Heart left ventricle (tissue), 16 donors: ENCODE data around the gene LOXHD1. TPM values are rescaled to one million over a fixed set of nuclear protein-coding genes. Genes with fewer than 3 reads are reported as not detected.
A peak's percentile ranks its signal among the peaks of the same experiment; 100 is the strongest.

Experiments
- ATAC-seq, 4 donors: fragments of 200-7000 bp; cut with Tn5 transposase; one replicate each; pipeline ENCODE4 v1.9.1; 2020 to 2022; ENCODE audit warnings: moderate library complexity in 4 of 4, mild to moderate bottlenecking in 3 of 4, moderate number of reproducible peaks in 1 of 4
- DNase-seq, 5 donors: peaks; one replicate each; pipeline ENCODE4 v3.0.0-alpha.2; 2020
- H3K27ac ChIP-seq, 12 donors: fragments of 200-600 bp; sonication (generic) in 4 of 12; one replicate each; pipeline versions ENCODE4 v1.5.0 to v1.8.0; 2016 to 2022; ENCODE audit warnings: mild to moderate bottlenecking in 2 of 12
- H3K27me3 ChIP-seq, 9 donors: fragments of 200-600 bp; sonication (generic) in 2 of 9; one replicate each; pipeline versions ENCODE4 v1.5.1 to v1.8.0; 2016 to 2022; ENCODE audit warnings: mild to moderate bottlenecking in 3 of 9
- H3K36me3 ChIP-seq, 9 donors: fragments of 200-600 bp; sonication (generic) in 2 of 9; one replicate each; pipeline versions ENCODE4 v1.5.0 to v1.8.0; 2018 to 2022; ENCODE audit warnings: mild to moderate bottlenecking in 2 of 9
- H3K4me1 ChIP-seq, 12 donors: fragments of 200-600 bp; sonication (generic) in 4 of 12; one replicate each; pipeline versions ENCODE4 v1.5.0 to v1.8.0; 2016 to 2022; ENCODE audit warnings: mild to moderate bottlenecking in 3 of 12
- H3K4me3 ChIP-seq, 12 donors: fragments of 200-600 bp; sonication (generic) in 4 of 12; one replicate each; pipeline versions ENCODE4 v1.5.0 to v1.8.0; 2017 to 2022; ENCODE audit warnings: mild to moderate bottlenecking in 9 of 12, moderate library complexity in 4 of 12
- H3K9me3 ChIP-seq, 12 donors: fragments of 200-600 bp; sonication (generic) in 4 of 12; one replicate each; pipeline versions ENCODE4 v1.5.0 to v1.8.0; 2016 to 2022; ENCODE audit warnings: mild to moderate bottlenecking in 1 of 12
- POLR2A ChIP-seq, 2 donors: fragments of 450-650 bp; IDR thresholded peaks; one replicate each; pipeline ENCODE4 v1.6.1; 2017; ENCODE audit warnings: antibody characterized with exemption in 2 of 2, mild to moderate bottlenecking in 2 of 2, moderate library complexity in 2 of 2
- WGBS, 4 donors: extraction: QIAGEN DNeasy Blood & Tissue Kit in 2 of 4; methylation state at CpG; one replicate each; pipeline versions ENCODE4 v1.1.5 to v1.1.7; 2013 to 2018; 5-methylcytosine and 5-hydroxymethylcytosine counted together
- intact Hi-C, 10 donors: fragments of 100-400 bp; cut with DNase I; formaldehyde crosslinking; loops; one replicate each; pipeline versions ENCODE4 v1.11.1 to v1.14.2; 2022
- polyA plus RNA-seq, 2 donors: library from polyadenylated mRNA; stranded (reverse); fragments of 200-250 nt; gene quantifications; one replicate each; pipeline ENCODE4 v1.2.3, GENCODE V29; 2013
- total RNA-seq, 9 donors: library from RNA; depleted of rRNA in 2 of 9; stranded (reverse); fragments of >200 nt in 2 of 9; fragmentation: NEBNext Ultra II Directional in 3 of 9; extraction: Animal tissue kit (Norgen Biotek cat#: 25700) in 3 of 9; gene quantifications; one replicate each; pipeline versions ENCODE4 v1.1.0 to v1.2.4, GENCODE V29; 2016 to 2023
- TF ChIP-seq, protein P1 (sequence below), 12 donors: fragments of 200-600 bp; sonication (generic) in 4 of 12; IDR thresholded peaks; one replicate each; pipeline versions ENCODE4 v1.5.0 to v1.8.0; 2018 to 2022; ENCODE audit warnings: antibody characterized with exemption in 12 of 12, mild to moderate bottlenecking in 5 of 12
- donor health status: ischemic (EF 13 %, LVEDD 7.1; RV severe dilation, severe dysfunction).
- donor health status: healthy with polysubstance abuse.
- donor health status: DM: no; HTN: yes; CAD: no.
- donor health status: DM: no; HTN: no; CAD: no.
- donor health status: ischemic (EF 25% LVEDD 6.9; RV normal size, moderate dysfunction).
- donor health status: ischemic (EF 25% LVEDD 5.7; RV mildly dilated, moderate dysfunction).
- donor health status: healthy.
- donor health status: DM: yes; HTN: yes; CAD: no.
- donor health status: ischemic (EF 35%, LVEDD 5.7; RV mildly dilated, moderate dysfunction).
- donor health status: nonischemic (EF 11% LVEDD 7.7; RV severe dilation, severe dysfunction).
- donor health status: DM: yes; HTN: yes; CAD: no.
- donor health status: PGD.
- donor health status: ischemic (EF 29% LVEDD 5.4; RV normal size, mild dysfunction).
- donor health status: nonischemic (EF 23%, LVEDD 6.1; RV moderate dilation, normal function).

The LOXHD1 gene
- total and polyA plus RNA-seq, 11 donors = 0.19 to 1.9 (median 0.54) TPM

GRCh38 chr18:46502444-46502843 lies 154.6 kb downstream of the LOXHD1 start:
- 29 to 35% (median 31%) methylated on average over 2 of the region's 2 CpGs for WGBS, 4 donors
- DNase-seq (no peak), ATAC-seq (no peak)
- intact Hi-C loops = loop anchor here in 1 of 10 donors (10.0 kb wide), 1 partner anchor 348 kb away; no protein-coding TSS in a partner anchor
- Histone ChIP-seq H3K9me3 (no peaks in the 10 kb centered on the region), H3K4me1 (no peaks in the 10 kb centered on the region), H3K27me3 (no peaks in the 10 kb centered on the region), H3K36me3 (no peaks in the 10 kb centered on the region), H3K27ac (no peak overlapping the region), H3K4me3 (no peak overlapping the region)
- no peak for TF ChIP-seq POLR2A (IDR thresholded peaks at IDR 0.05)
- TF ChIP-seq, protein P1, sequence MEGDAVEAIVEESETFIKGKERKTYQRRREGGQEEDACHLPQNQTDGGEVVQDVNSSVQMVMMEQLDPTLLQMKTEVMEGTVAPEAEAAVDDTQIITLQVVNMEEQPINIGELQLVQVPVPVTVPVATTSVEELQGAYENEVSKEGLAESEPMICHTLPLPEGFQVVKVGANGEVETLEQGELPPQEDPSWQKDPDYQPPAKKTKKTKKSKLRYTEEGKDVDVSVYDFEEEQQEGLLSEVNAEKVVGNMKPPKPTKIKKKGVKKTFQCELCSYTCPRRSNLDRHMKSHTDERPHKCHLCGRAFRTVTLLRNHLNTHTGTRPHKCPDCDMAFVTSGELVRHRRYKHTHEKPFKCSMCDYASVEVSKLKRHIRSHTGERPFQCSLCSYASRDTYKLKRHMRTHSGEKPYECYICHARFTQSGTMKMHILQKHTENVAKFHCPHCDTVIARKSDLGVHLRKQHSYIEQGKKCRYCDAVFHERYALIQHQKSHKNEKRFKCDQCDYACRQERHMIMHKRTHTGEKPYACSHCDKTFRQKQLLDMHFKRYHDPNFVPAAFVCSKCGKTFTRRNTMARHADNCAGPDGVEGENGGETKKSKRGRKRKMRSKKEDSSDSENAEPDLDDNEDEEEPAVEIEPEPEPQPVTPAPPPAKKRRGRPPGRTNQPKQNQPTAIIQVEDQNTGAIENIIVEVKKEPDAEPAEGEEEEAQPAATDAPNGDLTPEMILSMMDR (IDR thresholded peaks at IDR 0.05) = no peak

DNA sequence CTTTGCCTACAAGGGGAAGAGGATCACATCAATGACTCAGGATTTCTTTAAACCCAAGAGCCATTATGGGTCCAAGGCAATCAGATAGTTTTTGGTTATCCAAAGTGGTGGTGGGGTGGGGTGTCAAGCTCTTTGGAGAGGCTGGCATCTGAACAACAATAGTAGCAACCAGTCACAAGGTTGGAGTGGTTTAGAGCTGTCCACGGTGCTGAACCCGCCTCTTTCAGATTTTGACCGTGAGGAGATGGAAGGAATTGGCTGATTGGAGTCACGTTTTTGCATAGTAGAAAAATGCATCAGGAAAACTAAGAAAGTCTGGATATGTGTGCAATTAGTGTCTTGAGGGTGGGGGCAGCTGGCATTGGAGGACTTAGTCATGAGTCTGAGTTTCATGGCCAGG lies 159.9 kb downstream of the LOXHD1 start:
- Histone ChIP-seq H3K27me3 (no peaks in the 10 kb centered on the region), H3K4me1 (no peaks in the 10 kb centered on the region), H3K9me3 (no peaks in the 10 kb centered on the region), H3K4me3 (no peak overlapping the region), H3K36me3 (no peaks in the 10 kb centered on the region), H3K27ac (no peak overlapping the region)
- DNase-seq (peak in 1 of 5 donors; percentile 40), ATAC-seq (peak in 1 of 4 donors; percentile 33)
- 9 to 25% (median 17%) methylated on average over 4 of the region's 4 CpGs for WGBS, 4 donors
- TF ChIP-seq, protein P1 (IDR thresholded peaks at IDR 0.05) = no peak
- no peak for TF ChIP-seq POLR2A (IDR thresholded peaks at IDR 0.05)
- intact Hi-C loops = no loop called here

- peak overlapping the region in 4 of 12 donors; percentile 24 to 56 (median 36) for H3K27ac ChIP-seq
- H3K27me3 ChIP-seq = no peaks in the 10 kb centered on the region
- no peaks in the 10 kb centered on the region for H3K9me3 ChIP-seq
- no peaks in the 10 kb centered on the region for H3K36me3 ChIP-seq
- intact Hi-C loops = loop anchor here in 2 of 10 donors (5.0 to 10.0 kb wide), 2 partner anchors 66 to 204 kb away; no protein-coding TSS in a partner anchor
- 42 to 57% (median 54%) methylated on average over 11 of the region's 11 CpGs for WGBS, 4 donors
- H3K4me3 ChIP-seq = no peak overlapping the region
- H3K4me1 ChIP-seq = peaks cover 0 to 20% (median 3%) of the 10 kb centered on the region in 12 donors
- TF ChIP-seq, protein P1 (IDR thresholded peaks at IDR 0.05) = no peak
- no peak for TF ChIP-seq POLR2A (IDR thresholded peaks at IDR 0.05)
- DNase-seq = peak in 1 of 5 donors; percentile 43
- ATAC-seq = peak; percentile 78 to 91 (median 86)
Observed at GRCh38 chr18:46488471-46489213, 168.4 kb downstream of the LOXHD1 start.

GRCh38 chr18:46485675-46486194 lies 171.3 kb downstream of the LOXHD1 start:
- DNase-seq = no peak
- no peak for TF ChIP-seq POLR2A (IDR thresholded peaks at IDR 0.05)
- TF ChIP-seq, protein P1 (IDR thresholded peaks at IDR 0.05) = no peak
- Histone ChIP-seq H3K27ac (no peak overlapping the region), H3K9me3 (peaks cover 0 to 9% (median 2%) of the 10 kb centered on the region in 12 donors), H3K27me3 (no peaks in the 10 kb centered on the region), H3K36me3 (no peaks in the 10 kb centered on the region), H3K4me3 (no peak overlapping the region), H3K4me1 (peaks cover 0 to 20% (median 3%) of the 10 kb centered on the region in 12 donors)
- intact Hi-C loops = loop anchor here in 2 of 10 donors (5.0 to 10.0 kb wide), 2 partner anchors 63 to 201 kb away; no protein-coding TSS in a partner anchor
- no peak for ATAC-seq
- WGBS, 4 donors = 36 to 64% (median 54%) methylated on average over 2 of the region's 2 CpGs
